Measurements from ENCODE around the gene FAM200B. TPM values are rescaled to one million over a fixed set of nuclear protein-coding genes. Genes with fewer than 3 reads are reported as not detected.

The FAM200B gene
- total RNA-seq, 1 donor from 2014 or later: 27.4 TPM

- H3K36me3 Mint-ChIP-seq (ENCODE audit: unreplicated experiment): no peaks in the 10 kb centered on the region
- TF ChIP-seq, protein P1, sequence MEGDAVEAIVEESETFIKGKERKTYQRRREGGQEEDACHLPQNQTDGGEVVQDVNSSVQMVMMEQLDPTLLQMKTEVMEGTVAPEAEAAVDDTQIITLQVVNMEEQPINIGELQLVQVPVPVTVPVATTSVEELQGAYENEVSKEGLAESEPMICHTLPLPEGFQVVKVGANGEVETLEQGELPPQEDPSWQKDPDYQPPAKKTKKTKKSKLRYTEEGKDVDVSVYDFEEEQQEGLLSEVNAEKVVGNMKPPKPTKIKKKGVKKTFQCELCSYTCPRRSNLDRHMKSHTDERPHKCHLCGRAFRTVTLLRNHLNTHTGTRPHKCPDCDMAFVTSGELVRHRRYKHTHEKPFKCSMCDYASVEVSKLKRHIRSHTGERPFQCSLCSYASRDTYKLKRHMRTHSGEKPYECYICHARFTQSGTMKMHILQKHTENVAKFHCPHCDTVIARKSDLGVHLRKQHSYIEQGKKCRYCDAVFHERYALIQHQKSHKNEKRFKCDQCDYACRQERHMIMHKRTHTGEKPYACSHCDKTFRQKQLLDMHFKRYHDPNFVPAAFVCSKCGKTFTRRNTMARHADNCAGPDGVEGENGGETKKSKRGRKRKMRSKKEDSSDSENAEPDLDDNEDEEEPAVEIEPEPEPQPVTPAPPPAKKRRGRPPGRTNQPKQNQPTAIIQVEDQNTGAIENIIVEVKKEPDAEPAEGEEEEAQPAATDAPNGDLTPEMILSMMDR (IDR thresholded peaks at IDR 0.05; ENCODE audit: partially characterized antibody, unreplicated experiment): no peak
- H3K4me3 Mint-ChIP-seq (ENCODE audit: unreplicated experiment): no peak overlapping the region
- no peak overlapping the region for H3K27ac Mint-ChIP-seq (ENCODE audit: unreplicated experiment)
- DNase-seq: no peak
- no peaks in the 10 kb centered on the region for H3K9me3 Mint-ChIP-seq (ENCODE audit: unreplicated experiment)
- H3K27me3 Mint-ChIP-seq (ENCODE audit: unreplicated experiment): no peaks in the 10 kb centered on the region
- no peaks in the 10 kb centered on the region for H3K4me1 Mint-ChIP-seq (ENCODE audit: low read depth, unreplicated experiment)
These were observed 30.1 kb downstream of the FAM200B start for GRCh38 chr4:15711762-15712161.

- no peaks in the 10 kb centered on the region for H3K36me3 Mint-ChIP-seq (ENCODE audit: unreplicated experiment)
- H3K4me1 Mint-ChIP-seq (ENCODE audit: low read depth, unreplicated experiment): no peaks in the 10 kb centered on the region
- no peak overlapping the region for H3K27ac Mint-ChIP-seq (ENCODE audit: unreplicated experiment)
- TF ChIP-seq, protein P1 (IDR thresholded peaks at IDR 0.05; ENCODE audit: partially characterized antibody, unreplicated experiment): no peak
- no peaks in the 10 kb centered on the region for H3K27me3 Mint-ChIP-seq (ENCODE audit: unreplicated experiment)
- no peaks in the 10 kb centered on the region for H3K9me3 Mint-ChIP-seq (ENCODE audit: unreplicated experiment)
- no peak overlapping the region for H3K4me3 Mint-ChIP-seq (ENCODE audit: unreplicated experiment)
- no peak for DNase-seq
These were observed 30.6 kb downstream of the FAM200B start for GRCh38 chr4:15712214-15712613.

DNA sequence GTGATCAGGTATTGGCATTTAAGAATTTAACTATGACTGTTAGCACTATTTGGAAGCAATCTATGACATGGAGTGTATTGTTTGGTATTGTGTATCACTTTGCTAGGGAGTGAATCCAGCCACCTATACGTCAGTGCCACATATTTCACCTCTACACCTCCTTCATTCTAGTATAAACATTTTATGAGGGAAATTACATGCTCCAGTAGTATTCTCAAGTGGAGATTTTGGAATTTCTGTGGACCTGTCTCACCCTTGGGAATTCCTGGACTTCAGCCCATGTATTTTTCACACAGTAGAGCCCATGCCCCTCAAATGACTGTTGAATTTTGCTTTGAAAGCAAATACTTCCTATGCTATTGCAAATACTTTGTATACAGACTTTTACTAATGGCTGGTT lies 32.5 kb downstream of the FAM200B start:
- DNase-seq: no peak
- TF ChIP-seq, protein P1 (IDR thresholded peaks at IDR 0.05; ENCODE audit: partially characterized antibody, unreplicated experiment): no peak
- H3K27me3 Mint-ChIP-seq (ENCODE audit: unreplicated experiment): no peaks in the 10 kb centered on the region
- no peaks in the 10 kb centered on the region for H3K36me3 Mint-ChIP-seq (ENCODE audit: unreplicated experiment)
- H3K4me1 Mint-ChIP-seq (ENCODE audit: low read depth, unreplicated experiment): no peaks in the 10 kb centered on the region
- H3K27ac Mint-ChIP-seq (ENCODE audit: unreplicated experiment): no peak overlapping the region
- H3K9me3 Mint-ChIP-seq (ENCODE audit: unreplicated experiment): no peaks in the 10 kb centered on the region
- no peak overlapping the region for H3K4me3 Mint-ChIP-seq (ENCODE audit: unreplicated experiment)

- H3K9me3 Mint-ChIP-seq (ENCODE audit: unreplicated experiment): no peaks in the 10 kb centered on the region
- no peak overlapping the region for H3K4me3 Mint-ChIP-seq (ENCODE audit: unreplicated experiment)
- TF ChIP-seq, protein P1 (IDR thresholded peaks at IDR 0.05; ENCODE audit: partially characterized antibody, unreplicated experiment): no peak
- no peaks in the 10 kb centered on the region for H3K36me3 Mint-ChIP-seq (ENCODE audit: unreplicated experiment)
- no peaks in the 10 kb centered on the region for H3K27me3 Mint-ChIP-seq (ENCODE audit: unreplicated experiment)
- no peak overlapping the region for H3K27ac Mint-ChIP-seq (ENCODE audit: unreplicated experiment)
- no peak for DNase-seq
- no peaks in the 10 kb centered on the region for H3K4me1 Mint-ChIP-seq (ENCODE audit: low read depth, unreplicated experiment)
These were observed 33.2 kb downstream of the FAM200B start for GRCh38 chr4:15714646-15715435.

DNA sequence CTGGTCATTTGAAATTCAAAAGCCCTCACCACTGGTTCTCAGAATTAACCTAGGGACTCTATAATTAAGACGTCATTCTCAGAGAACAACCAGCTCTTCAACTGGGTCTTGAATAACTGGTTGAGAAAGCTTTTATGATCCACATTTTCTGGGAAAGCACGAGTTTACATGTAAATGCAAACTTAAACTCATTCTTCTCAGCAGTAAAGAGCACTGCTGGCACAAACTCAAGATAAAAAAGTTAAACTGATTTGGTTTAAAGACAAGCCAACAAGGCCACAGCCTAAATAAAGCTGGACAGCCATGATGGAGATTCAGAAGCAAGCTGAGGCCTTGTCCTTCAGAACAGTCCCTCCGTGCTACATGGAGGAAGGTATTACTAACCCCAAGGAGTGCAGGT lies 34.5 kb downstream of the FAM200B start:
- TF ChIP-seq, protein P1 (IDR thresholded peaks at IDR 0.05; ENCODE audit: partially characterized antibody, unreplicated experiment): no peak
- no peaks in the 10 kb centered on the region for H3K9me3 Mint-ChIP-seq (ENCODE audit: unreplicated experiment)

More for the DNA sequence above, 34.5 kb downstream of the FAM200B start:
- no peaks in the 10 kb centered on the region for H3K27me3 Mint-ChIP-seq (ENCODE audit: unreplicated experiment)
- H3K4me3 Mint-ChIP-seq (ENCODE audit: unreplicated experiment): no peak overlapping the region
- no peaks in the 10 kb centered on the region for H3K4me1 Mint-ChIP-seq (ENCODE audit: low read depth, unreplicated experiment)
- DNase-seq: no peak
- no peak overlapping the region for H3K27ac Mint-ChIP-seq (ENCODE audit: unreplicated experiment)
- H3K36me3 Mint-ChIP-seq (ENCODE audit: unreplicated experiment): no peaks in the 10 kb centered on the region
